Measurements from ENCODE around the gene C1orf198. TPM values are rescaled to one million over a fixed set of nuclear protein-coding genes. Genes with fewer than 3 reads are reported as not detected.

The C1orf198 gene
- total and polyA plus RNA-seq, 9 donors: 55.4 to 92.7 (median 65.8) TPM

DNA sequence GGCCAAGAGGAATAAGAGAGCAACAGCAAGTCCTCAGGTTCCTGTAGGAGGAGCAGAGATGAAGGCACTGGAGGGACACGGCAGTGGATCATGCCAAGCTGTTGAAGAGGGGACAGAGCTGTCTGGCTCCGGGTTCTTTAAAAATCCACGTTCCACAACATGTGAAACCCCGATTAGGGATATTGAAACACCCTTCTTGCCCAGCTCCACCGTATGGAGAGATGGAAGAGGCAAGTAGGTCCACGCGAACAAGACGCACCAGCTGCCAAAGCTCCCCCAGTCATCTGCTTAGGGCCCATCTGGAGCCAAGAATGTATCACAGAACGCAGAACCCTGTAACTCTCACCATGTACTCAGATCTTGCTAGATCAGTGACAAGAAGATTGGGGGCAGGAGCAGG, 3.9 kb downstream of the C1orf198 start:
- Histone ChIP-seq H3K4me3 (ENCODE audit: low read length) (no peak overlapping the region), H3K4me1 (ENCODE audit: control insufficient read depth, insufficient read depth, low read length) (peaks cover 53% of the 10 kb centered on the region), H3K9me3 (replicated peaks; ENCODE audit: control insufficient read depth, low read depth, low read length) (no peaks in the 10 kb centered on the region), H3K27ac (ENCODE audit: low read length) (no peak overlapping the region), H3K36me3 (ENCODE audit: control insufficient read depth, insufficient read depth, low read length) (peaks cover 13% of the 10 kb centered on the region), H3K27me3 (ENCODE audit: control insufficient read depth, insufficient read depth, low read length) (no peaks in the 10 kb centered on the region)
- WGBS (ENCODE audit: insufficient coverage): 36% methylated on average over 4 of the region's 9 CpGs
- peak; percentile 36 for DNase-seq

DNA sequence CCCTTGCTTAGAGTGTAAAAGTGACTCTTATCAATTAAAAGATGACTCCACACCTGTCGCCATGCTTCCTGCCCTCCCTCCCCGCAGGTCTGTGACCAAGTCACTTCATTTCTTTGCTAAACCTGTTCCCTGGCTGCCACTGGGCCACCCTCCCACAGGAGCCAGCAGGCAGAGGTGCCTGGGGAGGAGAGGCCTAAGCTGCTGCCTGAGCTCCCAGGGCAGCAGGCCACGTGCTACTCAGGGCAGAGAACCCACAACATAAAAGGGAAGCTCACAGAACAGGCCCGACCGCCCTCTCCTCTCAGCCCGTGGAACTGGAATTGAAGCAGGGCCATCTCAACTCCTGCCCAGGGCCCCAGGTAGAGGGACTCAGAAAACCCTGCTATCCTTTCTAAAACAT, 4.9 kb downstream of the C1orf198 start:
- H3K9me3 ChIP-seq (replicated peaks; ENCODE audit: control insufficient read depth, low read depth, low read length): no peaks in the 10 kb centered on the region
- no peaks in the 10 kb centered on the region for H3K27me3 ChIP-seq (ENCODE audit: control insufficient read depth, insufficient read depth, low read length)
- no peak overlapping the region for H3K27ac ChIP-seq (ENCODE audit: low read length)
- no peak overlapping the region for H3K4me3 ChIP-seq (ENCODE audit: low read length)
- DNase-seq: no peak
- H3K36me3 ChIP-seq (ENCODE audit: control insufficient read depth, insufficient read depth, low read length): peaks cover 13% of the 10 kb centered on the region
- peaks cover 55% of the 10 kb centered on the region for H3K4me1 ChIP-seq (ENCODE audit: control insufficient read depth, insufficient read depth, low read length)
- 62% methylated on average over 3 of the region's 6 CpGs for WGBS (ENCODE audit: insufficient coverage)

DNA sequence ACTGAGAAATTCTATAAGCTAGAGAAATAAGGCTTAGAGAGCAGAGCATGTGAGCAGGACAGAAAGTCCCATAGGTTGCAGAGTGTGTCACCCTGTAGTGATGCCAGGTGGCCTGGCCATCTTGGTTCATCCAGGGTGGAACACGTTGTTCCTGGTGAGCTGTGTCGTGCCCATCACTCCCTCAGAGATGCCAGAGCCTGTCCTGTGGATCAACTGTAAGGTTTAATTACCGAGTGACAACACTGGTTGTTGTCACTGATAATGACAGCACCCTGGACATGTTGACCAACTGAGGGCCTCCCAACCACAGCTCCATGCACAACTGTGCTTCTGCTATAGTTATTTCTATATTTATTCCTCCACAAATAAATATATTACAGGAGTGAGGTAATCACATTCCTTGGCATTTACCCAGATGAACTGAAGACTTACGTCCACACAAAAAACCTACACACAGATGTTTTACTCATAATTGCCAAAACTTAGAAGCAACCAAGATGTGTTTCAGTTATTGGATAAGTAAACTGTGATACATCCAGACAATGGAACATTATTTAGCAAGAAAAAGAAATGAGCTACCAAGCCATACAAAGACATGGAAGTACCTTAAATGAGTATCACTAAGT, 6.2 kb downstream of the C1orf198 start:
- WGBS (ENCODE audit: insufficient coverage): 86% methylated on average over 3 of the region's 4 CpGs
- H3K36me3 ChIP-seq (ENCODE audit: control insufficient read depth, insufficient read depth, low read length): peaks cover 13% of the 10 kb centered on the region
- DNase-seq: peak; percentile 74
- H3K27ac ChIP-seq (ENCODE audit: low read length): no peak overlapping the region
- H3K9me3 ChIP-seq (replicated peaks; ENCODE audit: control insufficient read depth, low read depth, low read length): no peaks in the 10 kb centered on the region
- H3K4me3 ChIP-seq (ENCODE audit: low read length): no peak overlapping the region
- peaks cover 62% of the 10 kb centered on the region for H3K4me1 ChIP-seq (ENCODE audit: control insufficient read depth, insufficient read depth, low read length)
- H3K27me3 ChIP-seq (ENCODE audit: control insufficient read depth, insufficient read depth, low read length): no peaks in the 10 kb centered on the region

DNA sequence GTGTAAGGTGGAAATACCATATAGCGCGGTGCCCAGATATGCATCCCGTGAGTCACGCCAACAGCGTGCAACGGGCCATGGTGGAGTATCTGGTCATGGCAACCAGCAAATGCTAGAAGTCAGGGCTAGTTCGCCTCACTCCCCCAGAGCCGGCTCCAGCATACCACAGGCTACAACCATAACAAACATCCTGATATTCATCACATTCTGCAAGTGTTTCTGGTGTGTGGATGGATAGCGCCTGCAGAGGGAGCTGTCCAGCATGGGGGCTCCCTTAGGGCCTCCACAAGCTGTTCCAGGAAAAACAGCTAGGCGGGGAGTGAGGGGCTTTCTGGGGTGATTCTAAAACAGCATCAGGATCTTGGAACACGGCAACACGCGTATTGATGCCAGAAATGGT, 6.8 kb downstream of the C1orf198 start:
- Histone ChIP-seq H3K9me3 (replicated peaks; ENCODE audit: control insufficient read depth, low read depth, low read length) (no peaks in the 10 kb centered on the region), H3K27me3 (ENCODE audit: control insufficient read depth, insufficient read depth, low read length) (no peaks in the 10 kb centered on the region), H3K27ac (ENCODE audit: low read length) (no peak overlapping the region), H3K36me3 (ENCODE audit: control insufficient read depth, insufficient read depth, low read length) (peaks cover 13% of the 10 kb centered on the region), H3K4me3 (ENCODE audit: low read length) (no peak overlapping the region), H3K4me1 (ENCODE audit: control insufficient read depth, insufficient read depth, low read length) (peaks cover 65% of the 10 kb centered on the region)
- no peak for DNase-seq
- WGBS (ENCODE audit: insufficient coverage): 89% methylated on average over 5 of the region's 13 CpGs

DNA sequence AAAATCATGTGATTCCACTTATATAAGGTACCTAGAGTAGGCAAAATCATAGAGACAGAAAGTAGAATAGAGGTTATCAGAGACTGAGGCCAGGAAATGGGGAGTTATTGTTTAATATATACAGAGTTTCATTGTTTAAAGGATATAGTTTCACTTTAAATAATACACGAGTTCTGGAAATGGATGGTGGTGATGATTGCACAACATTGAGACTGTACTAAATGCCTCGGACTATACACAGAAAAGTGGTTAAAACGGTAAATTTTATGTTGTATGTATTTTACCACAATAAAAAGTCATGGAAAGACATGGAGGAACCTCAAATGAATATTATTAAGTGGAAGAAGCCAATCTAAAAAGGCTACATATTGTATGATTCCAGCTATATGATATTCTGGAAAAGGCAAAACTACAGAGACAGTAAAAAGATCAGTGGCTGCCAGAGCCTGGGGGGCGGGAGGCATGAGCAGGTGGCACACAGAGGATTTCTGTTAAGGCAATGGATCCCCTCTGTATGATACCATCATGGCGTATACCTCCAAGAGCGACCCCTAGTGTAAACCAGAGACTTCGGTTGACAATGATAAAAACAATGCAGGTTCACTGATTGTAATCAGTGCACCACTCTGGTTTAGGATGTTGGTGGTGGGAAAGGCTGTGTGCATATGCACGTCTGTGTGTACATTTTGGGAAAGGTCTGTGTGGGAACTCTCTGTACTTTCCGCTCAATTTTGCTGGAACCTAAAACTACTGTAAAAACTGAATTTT, 7.5 kb downstream of the C1orf198 start:
- Histone ChIP-seq H3K9me3 (replicated peaks; ENCODE audit: control insufficient read depth, low read depth, low read length) (no peaks in the 10 kb centered on the region), H3K36me3 (ENCODE audit: control insufficient read depth, insufficient read depth, low read length) (peaks cover 16% of the 10 kb centered on the region), H3K27ac (ENCODE audit: low read length) (no peak overlapping the region), H3K27me3 (ENCODE audit: control insufficient read depth, insufficient read depth, low read length) (no peaks in the 10 kb centered on the region), H3K4me1 (ENCODE audit: control insufficient read depth, insufficient read depth, low read length) (peaks cover 66% of the 10 kb centered on the region), H3K4me3 (ENCODE audit: low read length) (no peak overlapping the region)
- DNase-seq: no peak
- WGBS (ENCODE audit: insufficient coverage): 93% methylated on average over 4 of the region's 9 CpGs

DNA sequence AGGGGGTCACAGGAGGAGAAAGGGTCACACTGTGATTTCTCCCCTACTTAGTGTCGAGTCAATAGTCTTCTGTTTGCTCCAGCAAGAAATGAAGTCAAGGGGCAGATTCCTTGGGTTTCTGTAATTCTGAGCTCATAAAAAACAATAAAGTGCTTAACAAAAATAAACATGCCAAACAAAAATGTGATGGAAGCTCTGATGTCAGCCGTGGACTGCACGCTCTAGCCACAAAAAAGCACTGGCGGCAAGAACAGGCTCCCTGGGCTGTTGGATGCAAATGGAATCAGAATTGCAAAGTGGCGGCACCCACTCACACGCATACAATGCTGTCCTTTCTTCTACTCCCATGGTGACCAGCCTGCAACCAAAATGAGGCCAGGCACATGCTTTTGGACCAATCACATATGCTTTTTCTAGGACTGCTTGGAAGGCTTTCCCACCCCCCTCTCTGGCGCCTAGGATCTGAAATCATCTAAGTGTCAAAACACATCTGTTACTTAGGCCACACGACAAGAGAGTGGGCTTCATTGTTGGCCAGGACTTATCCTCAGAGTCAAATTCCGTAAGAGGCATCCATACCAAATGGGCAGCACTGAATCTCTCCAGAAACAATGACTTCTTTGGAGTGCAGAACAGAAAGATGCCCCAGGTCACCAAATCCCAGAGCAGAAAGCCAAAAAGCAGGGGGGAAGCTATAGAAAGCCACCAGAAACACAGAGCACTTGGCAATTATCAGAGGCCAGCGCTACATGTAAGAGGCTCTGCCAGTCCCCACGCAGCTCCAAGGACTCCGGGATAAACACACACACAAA, 9.2 kb downstream of the C1orf198 start:
- WGBS (ENCODE audit: insufficient coverage): 49% methylated on average over 8 of the region's 12 CpGs
- peaks cover 57% of the 10 kb centered on the region for H3K4me1 ChIP-seq (ENCODE audit: control insufficient read depth, insufficient read depth, low read length)

DNA sequence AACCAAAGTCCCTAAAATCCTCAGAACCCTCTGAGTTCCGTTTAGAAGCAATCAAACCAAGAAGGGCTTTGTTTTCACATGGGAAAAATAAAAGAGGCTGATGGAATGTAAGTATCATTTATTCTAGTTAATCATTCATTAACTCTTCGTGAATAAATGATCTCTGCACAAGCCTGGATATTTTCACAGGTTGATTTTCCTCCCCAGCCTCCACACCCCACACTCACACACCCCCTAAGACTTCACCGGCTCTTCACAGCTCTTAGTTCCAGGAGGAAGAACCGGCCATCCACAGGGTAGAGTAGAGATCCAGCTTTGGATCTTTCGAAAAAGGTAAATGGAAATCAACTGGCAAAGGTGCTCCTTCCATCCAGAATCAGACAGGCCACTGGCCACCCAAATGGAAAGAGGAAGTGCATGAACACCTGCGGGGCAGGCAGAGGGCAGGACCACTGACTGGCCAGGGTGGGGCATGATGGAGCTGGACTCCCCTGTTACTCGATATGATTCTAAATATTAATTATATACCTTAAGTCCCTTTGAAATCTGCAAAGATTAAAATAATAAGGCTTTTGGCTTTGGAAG, 10.0 kb downstream of the C1orf198 start:
- no peak for DNase-seq
- no peaks in the 10 kb centered on the region for H3K9me3 ChIP-seq (replicated peaks; ENCODE audit: control insufficient read depth, low read depth, low read length)
- no peaks in the 10 kb centered on the region for H3K27me3 ChIP-seq (ENCODE audit: control insufficient read depth, insufficient read depth, low read length)
- peaks cover 26% of the 10 kb centered on the region for H3K36me3 ChIP-seq (ENCODE audit: control insufficient read depth, insufficient read depth, low read length)
- H3K27ac ChIP-seq (ENCODE audit: low read length): peak overlapping the region; percentile 10
- no peak overlapping the region for H3K4me3 ChIP-seq (ENCODE audit: low read length)
- peaks cover 57% of the 10 kb centered on the region for H3K4me1 ChIP-seq (ENCODE audit: control insufficient read depth, insufficient read depth, low read length)
- WGBS (ENCODE audit: insufficient coverage): 90% methylated on average over 2 of the region's 7 CpGs

More for the DNA sequence above, 9.2 kb downstream of the C1orf198 start:
- H3K4me3 ChIP-seq (ENCODE audit: low read length): no peak overlapping the region
- peak; percentile 82 for DNase-seq
- H3K27me3 ChIP-seq (ENCODE audit: control insufficient read depth, insufficient read depth, low read length): no peaks in the 10 kb centered on the region
- no peaks in the 10 kb centered on the region for H3K9me3 ChIP-seq (replicated peaks; ENCODE audit: control insufficient read depth, low read depth, low read length)
- H3K36me3 ChIP-seq (ENCODE audit: control insufficient read depth, insufficient read depth, low read length): peaks cover 22% of the 10 kb centered on the region
- peak overlapping the region; percentile 0 for H3K27ac ChIP-seq (ENCODE audit: low read length)

DNA sequence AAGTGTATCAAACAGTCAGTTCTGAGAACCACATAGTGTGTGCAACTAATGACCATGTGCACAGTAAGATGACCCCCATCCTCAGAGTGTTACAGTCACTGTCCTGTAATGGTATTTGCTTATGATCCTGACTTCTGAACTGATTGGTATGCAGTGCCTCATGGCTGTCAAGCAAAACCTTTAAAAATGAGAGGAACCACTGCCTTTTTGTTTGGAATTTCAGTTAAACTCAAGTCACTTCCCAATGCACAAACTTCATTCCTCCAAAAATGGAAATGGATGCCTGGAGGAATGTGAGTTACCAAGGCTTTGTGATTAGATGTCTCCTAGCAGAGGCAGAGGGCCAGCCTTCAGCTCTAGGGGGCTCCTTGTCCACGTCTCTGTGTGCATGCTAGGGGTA, 10.5 kb downstream of the C1orf198 start:
- Histone ChIP-seq H3K36me3 (ENCODE audit: control insufficient read depth, insufficient read depth, low read length) (peaks cover 31% of the 10 kb centered on the region), H3K27ac (ENCODE audit: low read length) (peak overlapping the region; percentile 10), H3K4me1 (ENCODE audit: control insufficient read depth, insufficient read depth, low read length) (peaks cover 61% of the 10 kb centered on the region)

DNA sequence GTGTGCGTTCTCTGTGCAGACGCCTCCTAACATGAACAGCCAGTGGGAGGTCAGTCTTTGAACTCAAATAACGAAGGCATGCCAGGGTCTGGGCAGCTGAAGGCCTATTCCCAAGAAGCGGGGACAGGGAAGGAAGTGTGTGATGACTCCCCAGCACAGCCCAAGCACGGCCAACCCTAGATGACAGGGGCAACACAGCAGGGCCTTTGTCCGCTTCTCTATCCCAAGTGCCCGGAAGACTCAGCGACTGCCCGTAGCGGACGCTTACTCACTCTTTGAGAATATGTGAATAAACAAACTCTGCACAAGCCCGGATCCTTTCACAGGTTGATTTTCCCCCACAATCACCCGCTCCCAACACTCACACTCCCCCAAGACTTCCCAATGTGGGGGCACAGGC, 11.2 kb downstream of the C1orf198 start:
- H3K9me3 ChIP-seq (replicated peaks; ENCODE audit: control insufficient read depth, low read depth, low read length): peaks cover 4% of the 10 kb centered on the region
- no peak overlapping the region for H3K27ac ChIP-seq (ENCODE audit: low read length)
- no peak overlapping the region for H3K4me3 ChIP-seq (ENCODE audit: low read length)
- H3K4me1 ChIP-seq (ENCODE audit: control insufficient read depth, insufficient read depth, low read length): peaks cover 63% of the 10 kb centered on the region
- no peak for DNase-seq
- no peaks in the 10 kb centered on the region for H3K27me3 ChIP-seq (ENCODE audit: control insufficient read depth, insufficient read depth, low read length)
- peaks cover 33% of the 10 kb centered on the region for H3K36me3 ChIP-seq (ENCODE audit: control insufficient read depth, insufficient read depth, low read length)
- WGBS (ENCODE audit: insufficient coverage): 87% methylated on average over 6 of the region's 13 CpGs

More for the DNA sequence above, 10.5 kb downstream of the C1orf198 start:
- no peak for DNase-seq
- Histone ChIP-seq H3K4me3 (ENCODE audit: low read length) (no peak overlapping the region), H3K27me3 (ENCODE audit: control insufficient read depth, insufficient read depth, low read length) (no peaks in the 10 kb centered on the region), H3K9me3 (replicated peaks; ENCODE audit: control insufficient read depth, low read depth, low read length) (peaks cover 2% of the 10 kb centered on the region)
- WGBS (ENCODE audit: insufficient coverage): no CpG with 5 or more reads among the region's 1 CpG

DNA sequence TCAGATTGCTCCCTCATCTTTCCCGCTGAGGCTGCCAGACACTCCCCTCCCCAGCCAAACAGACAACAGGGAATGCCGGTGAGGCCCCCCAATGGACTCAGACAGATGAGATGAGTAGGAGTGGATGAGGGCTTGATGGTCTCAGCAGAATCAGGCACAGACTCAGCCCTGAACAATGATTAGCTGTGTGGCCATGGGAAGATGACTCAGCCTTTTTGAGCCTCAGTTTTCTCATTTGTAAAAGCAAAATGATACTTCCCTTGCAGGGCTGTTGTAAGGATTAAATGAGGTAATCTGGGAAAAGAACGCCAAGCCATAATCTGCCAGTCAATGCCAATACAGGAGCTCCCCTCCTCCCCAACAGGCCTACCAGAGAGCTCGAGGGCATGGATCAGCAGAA, 12.4 kb downstream of the C1orf198 start:
- H3K36me3 ChIP-seq (ENCODE audit: control insufficient read depth, insufficient read depth, low read length): peaks cover 35% of the 10 kb centered on the region
- H3K27ac ChIP-seq (ENCODE audit: low read length): no peak overlapping the region
- H3K9me3 ChIP-seq (replicated peaks; ENCODE audit: control insufficient read depth, low read depth, low read length): peaks cover 4% of the 10 kb centered on the region
- H3K4me1 ChIP-seq (ENCODE audit: control insufficient read depth, insufficient read depth, low read length): peaks cover 67% of the 10 kb centered on the region
- 78% methylated on average over 1 of the region's 4 CpGs for WGBS (ENCODE audit: insufficient coverage)
- DNase-seq: no peak
- no peaks in the 10 kb centered on the region for H3K27me3 ChIP-seq (ENCODE audit: control insufficient read depth, insufficient read depth, low read length)
- H3K4me3 ChIP-seq (ENCODE audit: low read length): no peak overlapping the region

All from muscle of leg (tissue), 11 donors.